DND-41 (cell line): Measurements from ENCODE around the gene FASTK.

Experiments used
- ATAC-seq: fragments of 200-7000 bp; cut with Tn5 transposase; 3 replicates; pipeline ENCODE4 v1.9.1; 2021; ENCODE audit warnings: low read depth; ENCODE audit not compliant: insufficient read depth
- DNase-seq: peaks from one replicate; pipeline ENCODE4 v3.0.0-alpha.2; 2020
- H2AFZ ChIP-seq: 2 replicates; pipeline ENCODE4 v1.6.0; 2012; ENCODE audit warnings: low read depth, low read length
- H3K27ac ChIP-seq: 2 replicates; pipeline ENCODE4 v1.5.1; 2012; ENCODE audit warnings: low read length, inconsistent platforms
- H3K27me3 ChIP-seq: fragments of 200-600 bp; sonication (generic); 2 replicates; pipeline ENCODE4 v1.6.0; 2012; ENCODE audit warnings: low read length, mild to moderate bottlenecking, inconsistent platforms; ENCODE audit not compliant: insufficient read depth, poor library complexity
- H3K36me3 ChIP-seq: 2 replicates; pipeline ENCODE4 v1.5.1; 2012; ENCODE audit warnings: low read length, inconsistent platforms; ENCODE audit not compliant: insufficient read depth
- H3K4me1 ChIP-seq: 2 replicates; pipeline ENCODE4 v1.5.1; 2012; ENCODE audit warnings: mild to moderate bottlenecking, low read length; ENCODE audit not compliant: insufficient read depth
- H3K4me2 ChIP-seq: 2 replicates; pipeline ENCODE4 v1.6.0; 2012; ENCODE audit warnings: mild to moderate bottlenecking, moderate library complexity, low read length, inconsistent platforms; ENCODE audit not compliant: insufficient read depth
- H3K4me3 ChIP-seq, 2 experiments: fragments of 200-600 bp in 1 of 2; shearing (Covaris generic) in 1 of 2; 2 replicates each; pipeline ENCODE4 v1.5.1; 2012 to 2016; ENCODE audit warnings: inconsistent platforms in 2 of 2, low read length in 2 of 2, mild to moderate bottlenecking in 2 of 2, low read depth in 1 of 2, moderate library complexity in 1 of 2
- H3K79me2 ChIP-seq: 2 replicates; pipeline ENCODE4 v1.6.0; 2012; ENCODE audit warnings: low read length, inconsistent platforms; ENCODE audit not compliant: insufficient read depth
- H3K9ac ChIP-seq: 2 replicates; pipeline ENCODE4 v1.6.0; 2012; ENCODE audit warnings: low read depth, mild to moderate bottlenecking, inconsistent platforms, low read length, moderate library complexity
- H3K9me3 ChIP-seq: 2 replicates; pipeline ENCODE4 v1.5.1; 2012; ENCODE audit warnings: low read length, moderate library complexity, mild to moderate bottlenecking, inconsistent platforms; ENCODE audit not compliant: insufficient read depth, severe bottlenecking
- H4K20me1 ChIP-seq: 2 replicates; pipeline ENCODE4 v1.6.0; 2012; ENCODE audit warnings: low read length; ENCODE audit not compliant: insufficient read depth
- EZH2 ChIP-seq: IDR thresholded peaks from 3 replicates; pipeline ENCODE4 v1.6.1; 2012; ENCODE audit warnings: borderline replicate concordance, low read depth, mild to moderate bottlenecking, moderate library complexity, low read length, inconsistent platforms; ENCODE audit not compliant: severe bottlenecking
- TF ChIP-seq, protein P1 (sequence below): IDR thresholded peaks from 2 replicates; pipeline ENCODE4 v1.5.1; 2012; ENCODE audit warnings: borderline replicate concordance, low read length, moderate library complexity, mild to moderate bottlenecking; ENCODE audit not compliant: poor library complexity, severe bottlenecking; ENCODE audit errors: extremely low read depth

FASTK gene

DNA sequence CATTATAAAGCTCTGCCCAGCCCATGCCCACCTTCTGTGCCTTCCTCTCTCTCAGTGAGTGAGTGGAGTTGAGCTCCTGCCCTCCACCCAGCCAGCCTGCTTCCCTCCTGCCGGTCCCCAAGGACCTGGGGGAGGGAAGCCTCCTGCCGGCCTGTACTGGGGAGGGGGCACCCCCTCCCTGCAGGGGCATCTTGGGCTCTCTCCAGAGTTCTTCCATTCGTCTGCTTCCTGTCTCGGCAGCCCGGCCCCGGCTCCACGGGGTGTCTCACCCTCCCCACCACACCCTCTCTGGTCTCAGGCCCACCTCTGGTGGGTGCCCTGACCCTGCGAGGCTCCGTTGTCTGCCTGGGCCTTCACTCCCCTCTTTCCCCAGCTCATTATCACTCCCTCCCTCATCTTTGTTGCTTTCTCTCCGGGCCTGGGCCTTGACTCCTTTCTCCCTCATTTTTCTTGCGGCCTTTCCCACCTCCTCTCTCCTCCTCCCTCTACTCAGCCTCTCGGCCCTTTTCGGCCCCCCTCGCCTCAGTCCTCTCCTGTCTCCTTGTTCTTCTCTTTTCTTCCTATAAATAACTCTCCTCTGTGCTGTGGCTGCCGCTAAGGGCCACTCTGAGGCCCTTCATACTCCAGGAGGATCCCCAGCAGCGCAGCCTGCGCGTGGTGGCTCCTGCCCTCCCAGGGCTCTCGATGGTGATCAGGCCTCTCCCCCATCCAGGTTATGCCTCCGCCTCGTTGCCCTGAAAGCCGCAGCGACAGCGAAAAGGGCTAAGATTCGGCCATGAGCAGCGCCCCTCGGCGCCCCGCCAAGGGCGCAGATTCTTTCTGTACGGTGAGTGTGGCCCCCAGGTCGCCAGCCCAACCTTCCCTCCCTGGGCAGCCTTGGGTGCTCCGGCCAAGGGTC, 19.1 kb downstream of the FASTK start:
- Histone ChIP-seq H3K79me2 (peaks cover 39% of the 10 kb centered on the region), H4K20me1 (peaks cover 37% of the 10 kb centered on the region), H2AFZ (no peak overlapping the region), H3K4me2 (peak overlapping the region; percentile 96), H3K4me1 (peaks cover 50% of the 10 kb centered on the region), H3K9me3 (no peaks in the 10 kb centered on the region), H3K9ac (peak overlapping the region; percentile 68; the same call in 1 of the 2 replicates), H3K36me3 (peaks cover 46% of the 10 kb centered on the region), H3K27ac (0 out of 2 replicates have a peak overlapping the region, but pooled peaks have one; percentile 18), H3K4me3 (peak overlapping the region in 1 of 2 experiments; percentile 85; a peak in 1 of 4 replicates), H3K27me3 (no peaks in the 10 kb centered on the region)
- DNase-seq (no peak), ATAC-seq (no peak)
- TF ChIP-seq, protein P1, sequence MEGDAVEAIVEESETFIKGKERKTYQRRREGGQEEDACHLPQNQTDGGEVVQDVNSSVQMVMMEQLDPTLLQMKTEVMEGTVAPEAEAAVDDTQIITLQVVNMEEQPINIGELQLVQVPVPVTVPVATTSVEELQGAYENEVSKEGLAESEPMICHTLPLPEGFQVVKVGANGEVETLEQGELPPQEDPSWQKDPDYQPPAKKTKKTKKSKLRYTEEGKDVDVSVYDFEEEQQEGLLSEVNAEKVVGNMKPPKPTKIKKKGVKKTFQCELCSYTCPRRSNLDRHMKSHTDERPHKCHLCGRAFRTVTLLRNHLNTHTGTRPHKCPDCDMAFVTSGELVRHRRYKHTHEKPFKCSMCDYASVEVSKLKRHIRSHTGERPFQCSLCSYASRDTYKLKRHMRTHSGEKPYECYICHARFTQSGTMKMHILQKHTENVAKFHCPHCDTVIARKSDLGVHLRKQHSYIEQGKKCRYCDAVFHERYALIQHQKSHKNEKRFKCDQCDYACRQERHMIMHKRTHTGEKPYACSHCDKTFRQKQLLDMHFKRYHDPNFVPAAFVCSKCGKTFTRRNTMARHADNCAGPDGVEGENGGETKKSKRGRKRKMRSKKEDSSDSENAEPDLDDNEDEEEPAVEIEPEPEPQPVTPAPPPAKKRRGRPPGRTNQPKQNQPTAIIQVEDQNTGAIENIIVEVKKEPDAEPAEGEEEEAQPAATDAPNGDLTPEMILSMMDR, result no peak
- TF ChIP-seq EZH2, result no peak

DNA sequence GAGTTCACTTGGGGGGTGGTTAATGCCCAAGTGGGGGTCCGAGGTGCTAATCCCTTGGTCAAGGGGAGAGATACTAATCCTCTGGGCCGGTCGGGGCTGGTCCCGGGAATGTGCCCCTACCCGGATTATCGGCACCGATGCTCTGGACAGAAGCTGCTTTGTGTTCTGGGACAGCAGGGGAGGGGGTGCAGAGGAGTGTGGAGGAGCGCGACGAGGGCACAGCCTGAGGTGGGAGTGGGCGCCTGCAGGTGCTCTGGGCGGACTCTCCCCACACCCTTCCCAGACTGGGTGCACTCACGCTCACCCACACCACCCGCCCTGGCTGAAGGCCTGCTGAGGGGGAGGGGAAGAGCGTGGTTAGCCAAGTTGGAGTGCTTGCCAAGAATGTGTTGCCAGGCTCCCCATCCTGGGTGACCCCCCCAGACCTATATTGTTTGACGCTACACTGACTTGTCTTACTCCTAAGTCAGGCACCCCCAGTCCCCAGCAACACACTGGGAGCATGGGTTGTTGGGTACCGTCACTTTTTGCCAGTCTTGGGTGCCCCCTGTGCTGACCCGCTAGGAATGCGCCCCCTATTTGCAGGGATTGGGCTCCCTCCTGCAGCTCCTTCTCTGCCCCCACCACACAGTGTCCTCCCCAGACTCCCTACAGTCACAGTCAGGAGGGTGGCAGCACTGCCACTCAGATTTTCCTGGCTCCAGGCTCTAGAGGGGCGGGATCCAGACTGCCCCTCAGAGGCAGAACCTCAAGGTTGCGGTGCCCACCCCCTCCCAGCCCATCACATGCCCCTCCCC, 20.0 kb downstream of the FASTK start:
- Histone ChIP-seq H3K4me1 (peaks cover 55% of the 10 kb centered on the region), H2AFZ (peak overlapping the region; percentile 80; the same call in 1 of the 2 replicates), H3K36me3 (peaks cover 37% of the 10 kb centered on the region), H3K79me2 (peaks cover 39% of the 10 kb centered on the region), H3K9ac (peak overlapping the region; percentile 68), H3K27ac (peak overlapping the region; percentile 92), H3K4me3 (peak overlapping the region; percentile 84 to 85), H3K4me2 (peak overlapping the region; percentile 96), H3K9me3 (no peaks in the 10 kb centered on the region), H3K27me3 (no peaks in the 10 kb centered on the region), H4K20me1 (peaks cover 37% of the 10 kb centered on the region)
- ATAC-seq (no peak), DNase-seq (peak; percentile 57)
- no peak for TF ChIP-seq EZH2
- TF ChIP-seq, protein P1, result peak; percentile 30

DNA sequence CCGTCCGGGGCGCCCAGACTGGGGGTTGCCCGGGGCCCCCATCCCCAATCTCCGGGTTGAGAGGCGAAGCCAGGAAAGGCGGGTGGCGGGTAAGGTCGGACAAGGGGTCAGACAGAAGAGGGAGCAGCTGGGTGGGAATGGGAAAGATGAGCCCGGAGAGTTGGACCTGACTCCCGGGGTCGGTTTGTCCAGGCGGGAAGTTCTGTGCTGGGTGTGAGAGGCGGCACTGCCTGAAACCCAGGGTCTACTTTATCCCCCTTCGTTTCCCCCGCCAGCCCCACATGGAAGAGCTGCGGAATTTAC, 20.5 kb downstream of the FASTK start:
- peaks cover 32% of the 10 kb centered on the region for H3K36me3 ChIP-seq
- H3K9ac ChIP-seq, result peak overlapping the region; percentile 68
- H3K9me3 ChIP-seq, result no peaks in the 10 kb centered on the region
- H3K4me1 ChIP-seq, result peaks cover 55% of the 10 kb centered on the region
- H3K27me3 ChIP-seq, result no peaks in the 10 kb centered on the region
- peak overlapping the region; percentile 84 to 85 for H3K4me3 ChIP-seq
- peak overlapping the region; percentile 92 for H3K27ac ChIP-seq
- peak overlapping the region; percentile 96 for H3K4me2 ChIP-seq
- ATAC-seq (no peak), DNase-seq (no peak)
- H3K79me2 ChIP-seq, result peaks cover 39% of the 10 kb centered on the region
- TF ChIP-seq EZH2, result no peak
- TF ChIP-seq, protein P1, result no peak
- H4K20me1 ChIP-seq, result peaks cover 33% of the 10 kb centered on the region
- H2AFZ ChIP-seq, result peak overlapping the region; percentile 80
